Measurements from ENCODE around the gene YBX3.
"Not testable (repeated sequence)": the region's sequence is repeated elsewhere in the genome, so short reads cannot be mapped to it uniquely, and the experiment has no call there.

The YBX3 gene

GRCh38 chr12:10722905-10723746 is at the start of gene YBX3:
YBX3 (minus strand) TSS chr12:10723323; CDS start chr12:10723111, 212 bp downstream.
- DNase-seq: peak; percentile 81

GRCh38 chr12:10771132-10771733 is 48.1 kb upstream of the YBX3 start:
- peak; percentile 22 for DNase-seq

GRCh38 chr12:10759657-10760056 is 36.5 kb upstream of the YBX3 start:
- DNase-seq: no peak

GRCh38 chr12:10756194-10756593 is 33.1 kb upstream of the YBX3 start:
- no peak for DNase-seq

GRCh38 chr12:10753059-10753458 is 29.9 kb upstream of the YBX3 start:
- peak; percentile 60 for DNase-seq

- no peak for DNase-seq
These were observed 27.2 kb upstream of the YBX3 start for GRCh38 chr12:10750385-10750727.

GRCh38 chr12:10749700-10750384 is 26.7 kb upstream of the YBX3 start:
- peak; percentile 90 for DNase-seq

- no peak for DNase-seq
These were observed 24.6 kb upstream of the YBX3 start for GRCh38 chr12:10747730-10748129.

- DNase-seq: not testable (repeated sequence)
These were observed 20.3 kb upstream of the YBX3 start for GRCh38 chr12:10743420-10743819.

- no peak for DNase-seq
These were observed 18.7 kb upstream of the YBX3 start for GRCh38 chr12:10741845-10742244.

- DNase-seq: no peak
These were observed 17.1 kb upstream of the YBX3 start for GRCh38 chr12:10740182-10740581.

GRCh38 chr12:10739157-10740118 is 16.3 kb upstream of the YBX3 start:
- DNase-seq: no peak

GRCh38 chr12:10737249-10737648 is 14.1 kb upstream of the YBX3 start:
- DNase-seq: no peak

GRCh38 chr12:10736463-10736862 is 13.3 kb upstream of the YBX3 start:
- no peak for DNase-seq

- DNase-seq: no peak
These were observed 12.3 kb upstream of the YBX3 start for GRCh38 chr12:10735428-10735827.

GRCh38 chr12:10732549-10732948 is 9.4 kb upstream of the YBX3 start:
- DNase-seq: no peak

- no peak for DNase-seq
These were observed 8.9 kb upstream of the YBX3 start for GRCh38 chr12:10732066-10732465.

GRCh38 chr12:10730559-10730958 is 7.4 kb upstream of the YBX3 start:
- no peak for DNase-seq

- no peak for DNase-seq
These were observed 5.0 kb upstream of the YBX3 start for GRCh38 chr12:10728091-10728490.

- DNase-seq: no peak
These were observed 3.8 kb upstream of the YBX3 start for GRCh38 chr12:10726945-10727344.

- DNase-seq: no peak
These were observed 1.9 kb upstream of the YBX3 start for GRCh38 chr12:10725003-10725402.

- DNase-seq: peak; percentile 66
These were observed 620 bp downstream of the YBX3 start for GRCh38 chr12:10722502-10722904.
